ENCODE data around the gene LRRC1.

GRCh38 chr6:53752856-53753255 is 41.9 kb upstream of the LRRC1 start:
- no peak for TF ChIP-seq CTCF (IDR thresholded peaks at IDR 0.05)
- TF ChIP-seq POLR2A (IDR thresholded peaks at IDR 0.05; ENCODE audit: low read depth), result no peak
- TF ChIP-seq EP300 (IDR thresholded peaks at IDR 0.05), result no peak

Data from esophagus muscularis mucosa (tissue), 4 donors.